ENCODE measurements around the gene ABLIM1.

The ABLIM1 gene

GRCh38 chr10:114539623-114540022, 118.5 kb downstream of the ABLIM1 start:
- DNase-seq (ENCODE audit: low read depth): no peak
- no peak for TF ChIP-seq CTCF (IDR thresholded peaks at IDR 0.05; ENCODE audit: low read depth, low read length, missing control alignments)
- no peak overlapping the region for H3K4me3 ChIP-seq (ENCODE audit: low read depth, low read length)

- no peak overlapping the region for H3K4me3 ChIP-seq (ENCODE audit: low read depth, low read length)
- no peak for DNase-seq (ENCODE audit: low read depth)
- no peak for TF ChIP-seq CTCF (IDR thresholded peaks at IDR 0.05; ENCODE audit: low read depth, low read length, missing control alignments)
Measured at GRCh38 chr10:114538181-114538906, 119.7 kb downstream of the ABLIM1 start.

- TF ChIP-seq CTCF (IDR thresholded peaks at IDR 0.05; ENCODE audit: low read depth, low read length, missing control alignments): no peak
- DNase-seq (ENCODE audit: low read depth): no peak
- H3K4me3 ChIP-seq (ENCODE audit: low read depth, low read length): no peak overlapping the region
Measured at GRCh38 chr10:114537736-114538135, 120.3 kb downstream of the ABLIM1 start.

GRCh38 chr10:114534571-114534981, 123.5 kb downstream of the ABLIM1 start:
- no peak overlapping the region for H3K4me3 ChIP-seq (ENCODE audit: low read depth, low read length)
- no peak for DNase-seq (ENCODE audit: low read depth)
- no peak for TF ChIP-seq CTCF (IDR thresholded peaks at IDR 0.05; ENCODE audit: low read depth, low read length, missing control alignments)

GRCh38 chr10:114532226-114532625, 125.8 kb downstream of the ABLIM1 start:
- TF ChIP-seq CTCF (IDR thresholded peaks at IDR 0.05; ENCODE audit: low read depth, low read length, missing control alignments): no peak
- H3K4me3 ChIP-seq (ENCODE audit: low read depth, low read length): no peak overlapping the region
- no peak for DNase-seq (ENCODE audit: low read depth)

- peak; percentile 95 for DNase-seq (ENCODE audit: low read depth)
- TF ChIP-seq CTCF (IDR thresholded peaks at IDR 0.05; ENCODE audit: low read depth, low read length, missing control alignments): no peak
- peak overlapping the region; percentile 65 for H3K4me3 ChIP-seq (ENCODE audit: low read depth, low read length)
Measured at GRCh38 chr10:114526504-114527238, 131.4 kb downstream of the ABLIM1 start.
